MG63 (cell line): ENCODE data around the gene ERC2. TPM values are rescaled to one million over a fixed set of nuclear protein-coding genes. Genes with fewer than 3 reads are reported as not detected.

Source experiments
- DNase-seq: peaks from one replicate; pipeline ENCODE4 v3.0.0-alpha.2; 2020
- H3K27me3 ChIP-seq: fragments of 250-450 bp; sonication (Bioruptor Pico); 2 replicates; pipeline ENCODE4 v1.5.1; 2020; ENCODE audit warnings: mild to moderate bottlenecking, moderate library complexity
- H3K36me3 ChIP-seq: fragments of 250-450 bp; sonication (Bioruptor Pico); 2 replicates; pipeline ENCODE4 v1.5.1; 2020; ENCODE audit warnings: mild to moderate bottlenecking, moderate library complexity
- H3K4me3 ChIP-seq: fragments of 250-450 bp; sonication (Bioruptor Pico); 2 replicates; pipeline ENCODE4 v1.5.1; 2020; ENCODE audit warnings: mild to moderate bottlenecking, moderate library complexity
- H3K9me3 ChIP-seq: fragments of 250-450 bp; sonication (Bioruptor Pico); 2 replicates; pipeline ENCODE4 v1.5.1; 2020; ENCODE audit warnings: mild to moderate bottlenecking, moderate library complexity
- total RNA-seq: library from RNA; depleted of rRNA; stranded (reverse); fragments of >200 nt; shearing (Covaris generic); gene quantifications from 2 replicates; pipeline ENCODE4 v1.2.3, GENCODE V29; 2014; ENCODE audit warnings: low replicate concordance

The ERC2 gene
- total RNA-seq, 1 experiment from 2014 or later = not detected

- H3K4me3 ChIP-seq = no peak overlapping the region
- no peaks in the 10 kb centered on the region for H3K9me3 ChIP-seq
- DNase-seq = no peak
- no peaks in the 10 kb centered on the region for H3K36me3 ChIP-seq
- no peaks in the 10 kb centered on the region for H3K27me3 ChIP-seq
Observed at GRCh38 chr3:55544219-55544618, 924.0 kb downstream of the ERC2 start.

GRCh38 chr3:55543181-55543614 is 925.1 kb downstream of the ERC2 start:
- Histone ChIP-seq H3K9me3 (no peaks in the 10 kb centered on the region), H3K36me3 (no peaks in the 10 kb centered on the region), H3K4me3 (no peak overlapping the region), H3K27me3 (no peaks in the 10 kb centered on the region)
- no peak for DNase-seq

GRCh38 chr3:55541456-55541855 is 926.8 kb downstream of the ERC2 start:
- H3K4me3 ChIP-seq = no peak overlapping the region
- no peaks in the 10 kb centered on the region for H3K36me3 ChIP-seq
- DNase-seq = no peak
- no peaks in the 10 kb centered on the region for H3K9me3 ChIP-seq
- no peaks in the 10 kb centered on the region for H3K27me3 ChIP-seq

GRCh38 chr3:55541016-55541415 is 927.3 kb downstream of the ERC2 start:
- Histone ChIP-seq H3K27me3 (no peaks in the 10 kb centered on the region), H3K36me3 (no peaks in the 10 kb centered on the region), H3K9me3 (no peaks in the 10 kb centered on the region), H3K4me3 (no peak overlapping the region)
- DNase-seq = no peak

GRCh38 chr3:55540579-55540978 is 927.7 kb downstream of the ERC2 start:
- no peaks in the 10 kb centered on the region for H3K36me3 ChIP-seq
- H3K9me3 ChIP-seq = no peaks in the 10 kb centered on the region
- no peak for DNase-seq
- H3K4me3 ChIP-seq = no peak overlapping the region
- no peaks in the 10 kb centered on the region for H3K27me3 ChIP-seq

GRCh38 chr3:55538158-55538557 is 930.1 kb downstream of the ERC2 start:
- no peak for DNase-seq
- Histone ChIP-seq H3K4me3 (no peak overlapping the region), H3K9me3 (no peaks in the 10 kb centered on the region), H3K36me3 (no peaks in the 10 kb centered on the region), H3K27me3 (no peaks in the 10 kb centered on the region)

- no peaks in the 10 kb centered on the region for H3K9me3 ChIP-seq
- H3K4me3 ChIP-seq = no peak overlapping the region
- H3K36me3 ChIP-seq = no peaks in the 10 kb centered on the region
- H3K27me3 ChIP-seq = no peaks in the 10 kb centered on the region
- no peak for DNase-seq
Observed at GRCh38 chr3:55537563-55537962, 930.7 kb downstream of the ERC2 start.

GRCh38 chr3:55537129-55537528 is 931.1 kb downstream of the ERC2 start:
- no peaks in the 10 kb centered on the region for H3K27me3 ChIP-seq

GRCh38 chr3:55534876-55535275 is 933.4 kb downstream of the ERC2 start:
- no peak for DNase-seq
- Histone ChIP-seq H3K36me3 (no peaks in the 10 kb centered on the region), H3K27me3 (no peaks in the 10 kb centered on the region), H3K4me3 (no peak overlapping the region), H3K9me3 (no peaks in the 10 kb centered on the region)

More at GRCh38 chr3:55537129-55537528, 931.1 kb downstream of the ERC2 start:
- Histone ChIP-seq H3K36me3 (no peaks in the 10 kb centered on the region), H3K9me3 (no peaks in the 10 kb centered on the region), H3K4me3 (no peak overlapping the region)
- DNase-seq = no peak

- Histone ChIP-seq H3K9me3 (no peaks in the 10 kb centered on the region), H3K36me3 (no peaks in the 10 kb centered on the region), H3K4me3 (no peak overlapping the region), H3K27me3 (no peaks in the 10 kb centered on the region)
- no peak for DNase-seq
Observed at GRCh38 chr3:55532806-55533205, 935.5 kb downstream of the ERC2 start.

- Histone ChIP-seq H3K27me3 (no peaks in the 10 kb centered on the region), H3K36me3 (no peaks in the 10 kb centered on the region), H3K9me3 (no peaks in the 10 kb centered on the region), H3K4me3 (no peak overlapping the region)
- DNase-seq = no peak
Observed at GRCh38 chr3:55531321-55531720, 936.9 kb downstream of the ERC2 start.

- Histone ChIP-seq H3K27me3 (no peaks in the 10 kb centered on the region), H3K36me3 (no peaks in the 10 kb centered on the region), H3K4me3 (no peak overlapping the region)
Observed at GRCh38 chr3:55527361-55527760, 940.9 kb downstream of the ERC2 start.

GRCh38 chr3:55526332-55527030 is 941.8 kb downstream of the ERC2 start:
- Histone ChIP-seq H3K36me3 (no peaks in the 10 kb centered on the region), H3K27me3 (no peaks in the 10 kb centered on the region), H3K4me3 (no peak overlapping the region), H3K9me3 (no peaks in the 10 kb centered on the region)
- no peak for DNase-seq

More at GRCh38 chr3:55527361-55527760, 940.9 kb downstream of the ERC2 start:
- H3K9me3 ChIP-seq = no peaks in the 10 kb centered on the region
- DNase-seq = no peak

GRCh38 chr3:55525436-55525835 is 942.8 kb downstream of the ERC2 start:
- H3K27me3 ChIP-seq = no peaks in the 10 kb centered on the region
- no peaks in the 10 kb centered on the region for H3K36me3 ChIP-seq
- no peak overlapping the region for H3K4me3 ChIP-seq
- no peak for DNase-seq
- no peaks in the 10 kb centered on the region for H3K9me3 ChIP-seq

GRCh38 chr3:55524565-55525244 is 943.6 kb downstream of the ERC2 start:
- Histone ChIP-seq H3K36me3 (no peaks in the 10 kb centered on the region), H3K4me3 (no peak overlapping the region), H3K27me3 (no peaks in the 10 kb centered on the region), H3K9me3 (no peaks in the 10 kb centered on the region)
- peak; percentile 72 for DNase-seq

- no peaks in the 10 kb centered on the region for H3K9me3 ChIP-seq
- no peak overlapping the region for H3K4me3 ChIP-seq
- H3K27me3 ChIP-seq = no peaks in the 10 kb centered on the region
- no peaks in the 10 kb centered on the region for H3K36me3 ChIP-seq
- DNase-seq = no peak
Observed at GRCh38 chr3:55523471-55523870, 944.8 kb downstream of the ERC2 start.

GRCh38 chr3:55521738-55522421 is 946.4 kb downstream of the ERC2 start:
- H3K36me3 ChIP-seq = no peaks in the 10 kb centered on the region
- peak; percentile 58 for DNase-seq

More at GRCh38 chr3:55521738-55522421, 946.4 kb downstream of the ERC2 start:
- Histone ChIP-seq H3K27me3 (no peaks in the 10 kb centered on the region), H3K9me3 (no peaks in the 10 kb centered on the region), H3K4me3 (no peak overlapping the region)
